ENCODE measurements around the gene HLA-DQB2. TPM values are rescaled to one million over a fixed set of nuclear protein-coding genes. Genes with fewer than 3 reads are reported as not detected.

The HLA-DQB2 gene
- total and polyA plus RNA-seq, 2 of the 4 experiments (the other 2 are of a cell fraction) = not detected

- no peaks in the 10 kb centered on the region for H3K4me1 ChIP-seq (ENCODE audit: control insufficient read depth, insufficient read depth, low read length)
- intact Hi-C loops (cut with micrococcal nuclease) = no loop called here
- H3K14ac ChIP-seq (replicated peaks; ENCODE audit: low read depth, low read length) = no peak overlapping the region
- no peaks in the 10 kb centered on the region for H3K9me3 ChIP-seq (ENCODE audit: control insufficient read depth, insufficient read depth, low read length)
- ChIA-PET CTCF (no interaction called here), POLR2A (ENCODE audit: unreplicated experiment) (no interaction called here)
- no peaks in the 10 kb centered on the region for H3K36me3 ChIP-seq (ENCODE audit: control insufficient read depth, insufficient read depth, low read length)
- in situ Hi-C loops (cut with MboI; ENCODE audit: low sequenced_read_pairs) = no loop called here
- no TSS peak for BruUV-seq (replicated peaks)
- no peak overlapping the region for H2AFZ ChIP-seq (replicated peaks; ENCODE audit: low read length, poor library complexity)
- peaks cover 1% of the 10 kb centered on the region; the same call in 1 of the 2 replicates for H3K27me3 ChIP-seq (ENCODE audit: control insufficient read depth, insufficient read depth, low read length)
- no peak overlapping the region for H3K23ac ChIP-seq (ENCODE audit: low read depth, low read length)
- no peak overlapping the region for H2BK20ac ChIP-seq (ENCODE audit: low read depth, low read length)
- no peak overlapping the region for H4K5ac ChIP-seq (ENCODE audit: low read depth, low read length)
- H3K9me1 ChIP-seq (ENCODE audit: insufficient read depth, low read length) = no peaks in the 10 kb centered on the region
- no peak overlapping the region for H3K18ac ChIP-seq (ENCODE audit: low read depth, low read length)
- ATAC-seq (ENCODE audit: low read depth) = no peak
- dilution Hi-C loops (cut with HindIII; ENCODE audit: low sequenced_read_pairs, unreplicated experiment) = no loop called here
- no peak overlapping the region for H3K4me2 ChIP-seq (ENCODE audit: low read depth, low read length)
- no peaks in the 10 kb centered on the region for H4K20me1 ChIP-seq (ENCODE audit: insufficient read depth, low read length)
- H2BK5ac ChIP-seq (ENCODE audit: low read depth, low read length, poor library complexity, severe bottlenecking) = no peak overlapping the region
- H3K27ac ChIP-seq (ENCODE audit: insufficient read depth, low read length) = no peak overlapping the region
- no peak overlapping the region for H2AK5ac ChIP-seq (ENCODE audit: low read depth, low read length)
- no peak overlapping the region for H4K91ac ChIP-seq (ENCODE audit: insufficient read depth, low read depth, low read length)
- no peak overlapping the region for H3K9ac ChIP-seq (ENCODE audit: low read depth, low read length)
- no peak overlapping the region for H2BK120ac ChIP-seq (ENCODE audit: low read depth, low read length)
- no peak overlapping the region for H3K4me3 ChIP-seq (ENCODE audit: insufficient read depth, low read depth, low read length)
- no peaks in the 10 kb centered on the region for H3K79me1 ChIP-seq (ENCODE audit: low read depth in 1 of 2, low read length in 2 of 2)
- no peak overlapping the region for H3K4ac ChIP-seq (ENCODE audit: low read depth, low read length)
- TF ChIP-seq MAZ (IDR thresholded peaks at IDR 0.05; ENCODE audit: borderline replicate concordance, low read depth, low read length) (no peak), SMC3 (IDR thresholded peaks at IDR 0.05; ENCODE audit: low read depth, low read length) (no peak), POLR2A (IDR thresholded peaks at IDR 0.05; ENCODE audit: low read depth, low read length) (no peak), CHD1 (IDR thresholded peaks at IDR 0.05; ENCODE audit: low read depth, low read length) (no peak)
- no peak for DNase-seq
- H3K56ac ChIP-seq (ENCODE audit: extremely low read depth, insufficient read depth, low read length) = no peak overlapping the region
- no peak overlapping the region for H2AK9ac ChIP-seq (replicated peaks; ENCODE audit: low read depth, low read length, poor library complexity)
- H4K8ac ChIP-seq (ENCODE audit: low read depth in 2 of 2, low read length in 2 of 2) = no peak overlapping the region
- H2BK15ac ChIP-seq (ENCODE audit: low read depth, low read length) = no peak overlapping the region
Measured at GRCh38 chr6:32713241-32713640, 50.1 kb downstream of the HLA-DQB2 start.
